Right cardiac atrium (tissue), 5 donors: ENCODE results near the gene EFNA4. TPM values are rescaled to one million over a fixed set of nuclear protein-coding genes. Genes with fewer than 3 reads are reported as not detected.

Experiments
- ATAC-seq, 2 donors: fragments of 200-7000 bp; cut with Tn5 transposase; one replicate each; pipeline versions ENCODE4 v1.8.0 to v1.9.1; 2020; ENCODE audit warnings: moderate library complexity in 2 of 2, mild to moderate bottlenecking in 1 of 2
- DNase-seq, 3 donors: peaks; one replicate each; pipeline ENCODE4 v3.0.0-alpha.2; 2020
- H3K27ac ChIP-seq: one replicate; pipeline ENCODE4 v1.5.1; 2013; ENCODE audit warnings: mild to moderate bottlenecking, low read length, control low read depth, moderate library complexity
- H3K27me3 ChIP-seq: one replicate; pipeline ENCODE4 v1.6.1; 2013; ENCODE audit not compliant: control insufficient read depth, insufficient read depth
- H3K4me1 ChIP-seq: one replicate; pipeline ENCODE4 v1.6.1; 2013; ENCODE audit warnings: low read length; ENCODE audit not compliant: control insufficient read depth, insufficient read depth
- H3K4me3 ChIP-seq: one replicate; pipeline ENCODE4 v1.5.1; 2013; ENCODE audit warnings: low read length, control low read depth
- H3K9me3 ChIP-seq: one replicate; pipeline ENCODE4 v1.6.1; 2013; ENCODE audit warnings: low read length; ENCODE audit not compliant: control insufficient read depth
- WGBS: extraction: QIAGEN DNeasy Blood & Tissue Kit; methylation state at CpG from one replicate; pipeline ENCODE4 v1.1.7; 2013; 5-methylcytosine and 5-hydroxymethylcytosine counted together
- intact Hi-C, 4 donors: fragments of 100-400 bp; cut with DNase I; formaldehyde crosslinking; loops; one replicate each; pipeline versions ENCODE4 v1.11.0 to v1.14.0; 2022 to 2023
- polyA plus RNA-seq: library from polyadenylated mRNA; stranded (reverse); fragments of 200-250 nt; gene quantifications from one replicate; pipeline ENCODE4 v1.2.3, GENCODE V29; 2013
- total RNA-seq, 4 donors: library from RNA; stranded (reverse); fragmentation: NEBNext Ultra II Directional; extraction: Animal tissue kit (Norgen Biotek cat#: 25700); gene quantifications; one replicate each; pipeline ENCODE4 v1.2.1, GENCODE V29; 2021
- donor health status: healthy with polysubstance abuse.
- donor health status: DM: no; HTN: yes; CAD: no.
- donor health status: DM: no; HTN: no; CAD: no.
- donor health status: DM: no; HTN: yes; CAD: no; lungs with severe emphysema.
- donor health status: DM: yes; HTN: yes; CAD: no.

The EFNA4 gene
- total and polyA plus RNA-seq, 5 donors = 3.0 to 4.2 (median 3.5) TPM

DNA sequence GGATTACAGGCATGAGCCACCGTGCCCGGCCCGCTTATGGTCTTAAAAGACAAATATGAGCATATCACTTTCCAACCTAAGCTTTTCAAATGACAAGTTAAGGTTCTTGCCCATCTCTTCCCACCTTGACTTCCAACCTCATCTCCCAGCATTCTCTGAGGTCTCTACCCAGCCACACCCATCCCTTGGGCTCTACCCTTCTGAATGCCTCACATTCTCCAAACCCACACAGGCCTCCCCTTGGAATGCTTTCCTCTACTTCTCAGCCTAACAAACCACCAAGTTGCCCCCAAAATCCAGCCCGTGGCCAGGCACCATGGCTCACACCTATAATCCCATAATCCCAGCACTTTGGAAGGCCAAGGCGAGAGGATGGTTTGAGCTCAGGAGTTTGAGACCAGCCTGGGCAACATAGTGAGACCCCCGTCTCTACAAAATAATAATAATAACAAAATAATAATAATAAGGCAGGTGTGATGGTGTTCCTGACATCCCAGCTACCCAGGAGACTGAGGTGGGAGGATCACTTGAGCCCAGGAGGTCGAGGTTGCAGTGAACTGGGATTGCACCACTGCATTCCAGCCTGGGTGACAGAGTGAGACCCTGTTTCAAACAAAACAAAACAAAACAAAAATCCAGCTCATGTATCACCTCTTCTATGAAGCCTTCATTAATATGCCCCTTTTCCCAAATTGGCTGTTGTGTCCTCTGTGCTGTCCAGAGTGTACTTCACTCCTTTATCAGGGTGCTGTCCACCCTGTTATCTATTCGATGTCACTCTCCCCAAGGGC, 41.2 kb upstream of the EFNA4 start:
- 81% methylated on average over 8 of the region's 8 CpGs for WGBS
- Histone ChIP-seq H3K27me3 (no peaks in the 10 kb centered on the region), H3K4me1 (peaks cover 3% of the 10 kb centered on the region), H3K9me3 (no peaks in the 10 kb centered on the region), H3K4me3 (no peak overlapping the region), H3K27ac (no peak overlapping the region)
- DNase-seq (no peak), ATAC-seq (no peak)
- intact Hi-C loops = no loop called here

DNA sequence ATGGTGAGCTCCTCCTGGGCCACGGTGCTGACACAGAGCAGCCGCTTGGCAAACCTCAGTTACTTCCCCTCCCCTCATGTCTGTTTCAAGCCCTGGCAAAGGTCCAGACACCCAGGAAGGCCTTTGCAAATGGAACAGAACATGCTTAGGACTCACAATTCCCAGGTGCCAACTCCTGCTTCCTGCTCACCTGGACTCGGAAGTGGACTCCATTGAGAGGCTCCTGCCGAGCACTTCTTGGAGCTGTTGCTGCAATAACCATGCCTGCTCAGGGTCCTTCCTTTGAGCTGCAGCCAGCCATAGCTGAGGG, 40.7 kb upstream of the EFNA4 start:
- H3K27me3 ChIP-seq = no peaks in the 10 kb centered on the region
- H3K4me1 ChIP-seq = peaks cover 2% of the 10 kb centered on the region
- 57% methylated on average over 4 of the region's 4 CpGs for WGBS
- H3K9me3 ChIP-seq = no peaks in the 10 kb centered on the region
- DNase-seq = peak in 1 of 3 donors; percentile 60
- no peak overlapping the region for H3K4me3 ChIP-seq
- intact Hi-C loops = no loop called here
- ATAC-seq = peak in 1 of 2 donors; percentile 31
- H3K27ac ChIP-seq = peak overlapping the region; percentile 24

DNA sequence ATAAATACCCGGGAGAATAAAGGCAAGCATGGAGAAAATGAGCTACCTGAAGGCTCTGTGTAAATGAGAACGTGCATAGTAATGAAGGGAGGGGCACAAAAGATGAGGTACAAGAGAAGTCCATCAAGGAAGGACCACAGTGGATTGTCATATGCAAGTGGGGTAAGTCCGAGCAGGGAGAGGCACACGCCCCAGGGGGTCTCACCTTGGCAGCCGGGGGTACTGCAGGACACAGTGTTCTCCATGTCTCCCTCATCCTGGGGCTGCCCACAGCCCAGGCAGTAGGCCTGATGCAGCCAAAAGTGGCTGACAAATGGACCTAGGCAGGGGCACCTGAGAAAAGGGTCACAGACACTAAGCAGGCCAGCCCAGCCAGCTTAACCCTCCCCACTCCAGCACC, 39.9 kb upstream of the EFNA4 start:
- no peaks in the 10 kb centered on the region for H3K4me1 ChIP-seq
- ATAC-seq = no peak
- H3K27ac ChIP-seq = no peak overlapping the region
- DNase-seq = peak in 1 of 3 donors; percentile 20
- WGBS = 75% methylated on average over 5 of the region's 5 CpGs
- H3K27me3 ChIP-seq = no peaks in the 10 kb centered on the region
- H3K9me3 ChIP-seq = no peaks in the 10 kb centered on the region
- intact Hi-C loops = no loop called here
- H3K4me3 ChIP-seq = no peak overlapping the region

DNA sequence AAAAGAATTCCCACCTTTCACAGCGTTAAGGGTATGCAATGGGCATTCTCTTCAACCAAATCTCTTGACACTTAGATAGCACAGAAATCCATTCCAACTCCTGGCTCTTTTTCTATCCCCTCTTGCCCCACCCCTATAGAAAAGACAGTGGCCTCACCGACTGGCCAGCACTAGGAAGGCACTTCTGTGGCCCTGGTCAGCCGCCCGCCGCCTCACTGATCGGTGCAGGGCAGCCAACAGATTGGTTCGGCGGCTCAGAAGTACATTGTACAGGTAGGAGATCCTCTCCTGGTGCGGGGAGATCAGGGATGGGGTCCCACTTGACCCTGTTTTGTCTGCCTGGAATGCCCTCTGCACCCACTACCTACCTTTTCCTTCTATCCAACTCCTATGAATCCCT, 39.2 kb upstream of the EFNA4 start:
- H3K27me3 ChIP-seq = no peaks in the 10 kb centered on the region
- intact Hi-C loops = no loop called here
- H3K4me1 ChIP-seq = no peaks in the 10 kb centered on the region
- H3K4me3 ChIP-seq = no peak overlapping the region
- H3K9me3 ChIP-seq = no peaks in the 10 kb centered on the region
- no peak for ATAC-seq
- WGBS = 87% methylated on average over 9 of the region's 9 CpGs
- no peak overlapping the region for H3K27ac ChIP-seq
- DNase-seq = peak in 1 of 3 donors; percentile 17

DNA sequence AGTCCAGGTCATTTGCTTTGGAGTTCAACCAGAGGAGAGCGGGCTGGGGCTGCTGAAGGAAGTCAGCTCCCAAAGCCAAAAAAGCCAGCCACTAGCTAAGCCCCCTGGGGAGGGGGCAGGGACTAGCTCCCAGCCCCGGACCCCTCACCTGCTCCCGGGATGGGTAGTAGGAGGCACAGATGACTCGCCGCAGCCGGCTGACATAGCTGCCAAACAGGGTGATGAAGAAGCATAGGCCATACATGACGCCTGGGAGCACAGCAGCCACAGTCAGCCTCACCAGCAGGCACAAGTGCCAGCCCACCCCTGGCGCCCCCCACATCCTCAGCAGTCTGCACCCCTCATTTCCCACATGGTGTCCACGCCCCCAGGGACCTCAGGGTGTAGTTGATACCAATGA, 37.4 kb upstream of the EFNA4 start:
- 66% methylated on average over 9 of the region's 9 CpGs for WGBS

DNA sequence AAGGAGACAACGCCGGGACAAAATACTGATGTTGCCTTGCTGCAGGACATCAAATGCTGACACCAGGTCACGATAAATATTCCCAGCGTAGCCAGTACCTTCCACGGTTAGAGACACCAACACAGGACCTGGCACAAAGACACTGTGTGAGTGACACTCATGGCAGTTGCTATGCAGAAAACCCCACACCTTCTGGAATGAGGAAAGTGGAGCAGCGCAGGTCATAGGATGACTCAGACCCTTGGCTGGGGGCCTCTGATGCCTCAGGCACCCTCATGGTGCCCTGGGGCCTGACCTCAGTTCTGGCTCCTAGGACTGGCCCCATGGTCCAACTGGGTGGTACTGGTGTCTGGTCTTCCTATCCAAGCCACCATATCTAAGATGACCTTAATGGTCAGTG, 37.0 kb upstream of the EFNA4 start:
- no peak overlapping the region for H3K4me3 ChIP-seq
- H3K4me1 ChIP-seq = no peaks in the 10 kb centered on the region
- peak in 1 of 3 donors; percentile 26 for DNase-seq
- no peak overlapping the region for H3K27ac ChIP-seq
- 82% methylated on average over 6 of the region's 6 CpGs for WGBS
- H3K27me3 ChIP-seq = no peaks in the 10 kb centered on the region
- ATAC-seq = no peak
- no peaks in the 10 kb centered on the region for H3K9me3 ChIP-seq
- intact Hi-C loops = no loop called here

More for the DNA sequence above, 37.4 kb upstream of the EFNA4 start:
- H3K4me3 ChIP-seq = no peak overlapping the region
- no peak overlapping the region for H3K27ac ChIP-seq
- H3K9me3 ChIP-seq = no peaks in the 10 kb centered on the region
- no peaks in the 10 kb centered on the region for H3K4me1 ChIP-seq
- DNase-seq (peak in 1 of 3 donors; percentile 22), ATAC-seq (no peak)
- intact Hi-C loops = no loop called here
- no peaks in the 10 kb centered on the region for H3K27me3 ChIP-seq

DNA sequence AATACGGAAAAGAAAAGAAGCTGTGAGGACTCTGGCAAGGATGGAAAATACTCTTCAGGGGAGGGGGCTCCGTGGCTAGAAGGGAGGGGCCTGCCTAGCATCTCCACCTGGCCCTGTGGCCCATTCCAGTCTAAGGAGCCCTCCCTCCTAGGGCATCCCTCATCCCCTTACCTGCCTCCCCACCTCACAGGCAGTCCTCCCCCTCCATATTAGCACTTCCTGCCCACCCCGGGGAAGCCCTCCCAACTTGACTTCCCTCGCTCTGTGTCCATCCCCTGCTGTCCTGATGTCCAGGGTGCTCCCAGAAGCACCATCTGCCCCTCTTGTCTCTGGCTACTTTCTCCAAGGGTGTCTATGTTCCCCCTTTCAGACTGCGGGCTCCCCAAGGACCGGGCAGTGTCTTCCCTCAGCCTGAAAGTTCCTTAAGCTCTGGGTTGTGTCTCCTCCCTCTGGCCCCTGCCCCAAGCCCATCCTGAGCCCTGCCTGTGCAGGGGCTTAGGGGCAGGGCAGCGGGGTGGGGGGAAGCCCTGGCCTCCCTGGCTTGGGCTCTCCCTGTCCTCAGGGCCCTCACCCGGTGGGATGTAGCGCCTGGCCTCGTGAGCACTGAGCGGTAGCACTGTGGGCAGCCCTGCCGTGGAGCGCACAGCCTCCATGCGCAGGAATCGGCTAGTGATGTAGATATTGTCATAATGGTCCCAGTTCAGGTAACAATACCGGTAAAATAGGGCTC, 33.9 kb upstream of the EFNA4 start:
- no peaks in the 10 kb centered on the region for H3K4me1 ChIP-seq
- DNase-seq (peak in 1 of 3 donors; percentile 48), ATAC-seq (no peak)
- intact Hi-C loops = no loop called here
- 82% methylated on average over 16 of the region's 16 CpGs for WGBS
- no peaks in the 10 kb centered on the region for H3K9me3 ChIP-seq
- no peak overlapping the region for H3K27ac ChIP-seq
- H3K4me3 ChIP-seq = no peak overlapping the region
- no peaks in the 10 kb centered on the region for H3K27me3 ChIP-seq

DNA sequence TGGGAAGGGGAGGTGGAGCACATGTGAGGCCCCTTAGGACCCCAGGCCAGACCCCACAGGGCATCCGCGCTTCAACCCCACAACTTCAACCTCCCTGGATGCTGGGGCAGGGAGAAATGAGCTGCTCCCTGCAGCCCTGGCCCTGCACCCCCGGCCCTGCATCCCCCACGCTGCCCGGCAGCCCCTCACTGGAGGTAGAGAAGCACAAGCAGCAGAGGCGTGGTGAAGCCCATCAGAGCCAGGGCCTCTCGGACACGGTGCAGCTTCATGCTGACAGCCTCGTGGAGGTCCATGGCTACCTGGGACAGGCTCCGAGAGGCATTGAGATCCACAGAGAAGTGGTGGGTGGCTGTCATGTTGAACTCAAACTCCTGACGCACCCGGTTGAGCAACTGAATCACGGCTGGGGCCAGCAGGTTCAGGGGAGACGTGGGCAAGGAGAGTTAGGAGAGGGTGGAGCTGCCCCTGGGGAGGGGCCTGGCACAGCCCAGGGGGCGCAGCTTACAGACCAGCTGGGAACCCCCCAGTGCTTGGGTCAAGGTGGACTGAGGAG, 33.2 kb upstream of the EFNA4 start:
- Histone ChIP-seq H3K27ac (no peak overlapping the region), H3K4me1 (no peaks in the 10 kb centered on the region), H3K4me3 (no peak overlapping the region), H3K9me3 (no peaks in the 10 kb centered on the region), H3K27me3 (no peaks in the 10 kb centered on the region)
- ATAC-seq (no peak), DNase-seq (peak in 1 of 3 donors; percentile 35)
- intact Hi-C loops = no loop called here
- WGBS = 85% methylated on average over 15 of the region's 15 CpGs

DNA sequence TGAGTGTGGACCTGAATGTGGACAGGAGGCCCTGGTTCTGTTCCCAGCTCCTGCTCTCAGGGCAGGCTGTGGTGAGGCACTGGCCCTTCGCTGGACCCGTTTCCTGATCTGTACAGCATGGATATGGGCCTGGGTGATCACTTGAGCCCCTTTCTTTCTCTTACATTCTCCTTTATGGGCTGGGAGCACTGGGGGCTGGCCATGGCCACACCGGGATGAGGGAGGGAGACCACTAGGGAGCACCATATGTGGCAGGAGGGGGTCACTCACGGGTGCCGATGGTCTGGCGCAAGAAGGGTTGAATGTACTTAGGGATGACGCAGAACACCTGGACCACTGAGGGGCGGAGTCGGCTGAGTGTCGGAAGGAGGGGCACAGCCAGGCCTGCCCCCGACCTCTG, 32.6 kb upstream of the EFNA4 start:
- no peaks in the 10 kb centered on the region for H3K4me1 ChIP-seq
- no peaks in the 10 kb centered on the region for H3K27me3 ChIP-seq
- no peak for ATAC-seq
- DNase-seq = no peak
- H3K27ac ChIP-seq = no peak overlapping the region
- no peaks in the 10 kb centered on the region for H3K9me3 ChIP-seq
- intact Hi-C loops = no loop called here
- WGBS = 81% methylated on average over 11 of the region's 11 CpGs
- H3K4me3 ChIP-seq = no peak overlapping the region

DNA sequence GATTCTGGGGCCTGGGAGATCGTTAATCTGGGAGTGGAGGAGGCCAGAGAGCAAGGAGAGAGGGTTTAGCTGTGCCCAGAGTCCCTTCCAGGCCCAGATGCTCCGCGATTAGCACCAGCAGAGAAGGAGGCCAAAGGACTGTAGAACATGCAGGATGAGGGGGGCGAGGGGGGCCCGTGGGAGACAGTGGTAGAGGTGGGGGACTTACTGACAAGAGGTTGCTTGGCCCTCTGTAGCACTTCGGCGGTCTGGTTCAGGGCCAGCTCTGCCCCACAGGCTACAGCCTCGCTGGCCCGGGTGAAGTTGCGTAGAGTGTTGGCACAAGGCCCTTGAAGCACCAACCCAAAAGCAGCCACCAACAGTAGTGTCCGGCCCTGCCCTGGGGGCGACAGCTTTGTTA, 30.7 kb upstream of the EFNA4 start:
- H3K4me1 ChIP-seq = no peaks in the 10 kb centered on the region
- intact Hi-C loops = no loop called here
- H3K27ac ChIP-seq = no peak overlapping the region
- H3K27me3 ChIP-seq = no peaks in the 10 kb centered on the region
- DNase-seq (peak in 1 of 3 donors; percentile 23), ATAC-seq (no peak)
- no peak overlapping the region for H3K4me3 ChIP-seq
- no peaks in the 10 kb centered on the region for H3K9me3 ChIP-seq
- 88% methylated on average over 12 of the region's 12 CpGs for WGBS

DNA sequence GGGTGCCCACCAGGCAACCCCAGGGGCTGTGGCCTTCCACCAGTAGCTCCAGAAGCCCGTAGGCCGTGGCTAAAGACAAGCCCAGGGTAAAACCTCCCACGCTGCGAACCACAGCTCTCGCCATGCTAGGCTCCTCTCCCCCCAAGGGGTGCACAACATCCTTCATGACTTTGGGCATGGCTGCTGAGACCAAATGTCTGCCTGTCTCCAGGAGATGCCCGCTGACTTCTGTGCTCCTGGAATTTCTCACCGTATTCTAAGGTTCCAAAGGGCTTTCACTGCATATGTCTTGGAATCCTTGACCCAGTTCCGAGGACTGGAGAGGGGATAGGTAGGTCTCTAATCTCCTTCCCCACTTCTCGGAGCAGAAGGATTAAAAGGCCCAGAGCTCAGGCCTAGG, 30.0 kb upstream of the EFNA4 start, which contains the start of the genes DCST1 and DCST2:
Gene DCST1, plus strand, starts transcription at position 301 of the 400 bp plus-strand sequence. CDS start 213 bp downstream, outside the sequence.
Gene DCST2, minus strand, starts transcription at position 258 of the 400 bp plus-strand sequence. Its CDS starts 80 bp downstream, at position 178.
- no peak within 1 kb of the TSS for H3K4me3 ChIP-seq
- H3K4me1 ChIP-seq = no peaks in the 10 kb centered on the region
- H3K27me3 ChIP-seq = no peaks in the 10 kb centered on the region
- intact Hi-C loops = no loop called here
- H3K9me3 ChIP-seq = no peaks in the 10 kb centered on the region
- 93% methylated on average over 9 of the region's 9 CpGs for WGBS
- peak in 1 of 3 donors; percentile 28 for DNase-seq
- H3K27ac ChIP-seq = no peak within 1 kb of the TSS
- no peak for ATAC-seq
